ENCODE data around the gene WDR82.

DNA sequence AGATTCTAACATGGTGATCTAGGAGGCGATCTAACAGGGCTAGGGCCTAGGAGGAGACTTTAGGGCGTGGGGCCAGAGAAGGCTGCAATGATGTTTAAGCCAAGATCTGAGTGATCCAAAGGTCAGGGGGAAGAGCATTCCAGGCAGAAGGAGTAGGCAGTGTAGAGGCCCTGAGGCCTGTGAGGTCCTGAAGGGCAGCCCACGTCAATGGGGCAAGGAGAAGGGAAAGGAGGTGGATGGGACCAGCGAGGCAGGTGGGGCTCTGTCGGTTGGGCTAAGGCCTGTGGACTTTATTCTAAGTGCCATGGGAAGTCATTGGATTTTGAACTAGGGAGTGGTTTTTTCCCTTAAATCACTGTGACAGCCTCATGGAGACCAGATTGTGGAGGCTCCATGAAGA lies 27.5 kb upstream of the WDR82 start:
- TF ChIP-seq, protein P1, sequence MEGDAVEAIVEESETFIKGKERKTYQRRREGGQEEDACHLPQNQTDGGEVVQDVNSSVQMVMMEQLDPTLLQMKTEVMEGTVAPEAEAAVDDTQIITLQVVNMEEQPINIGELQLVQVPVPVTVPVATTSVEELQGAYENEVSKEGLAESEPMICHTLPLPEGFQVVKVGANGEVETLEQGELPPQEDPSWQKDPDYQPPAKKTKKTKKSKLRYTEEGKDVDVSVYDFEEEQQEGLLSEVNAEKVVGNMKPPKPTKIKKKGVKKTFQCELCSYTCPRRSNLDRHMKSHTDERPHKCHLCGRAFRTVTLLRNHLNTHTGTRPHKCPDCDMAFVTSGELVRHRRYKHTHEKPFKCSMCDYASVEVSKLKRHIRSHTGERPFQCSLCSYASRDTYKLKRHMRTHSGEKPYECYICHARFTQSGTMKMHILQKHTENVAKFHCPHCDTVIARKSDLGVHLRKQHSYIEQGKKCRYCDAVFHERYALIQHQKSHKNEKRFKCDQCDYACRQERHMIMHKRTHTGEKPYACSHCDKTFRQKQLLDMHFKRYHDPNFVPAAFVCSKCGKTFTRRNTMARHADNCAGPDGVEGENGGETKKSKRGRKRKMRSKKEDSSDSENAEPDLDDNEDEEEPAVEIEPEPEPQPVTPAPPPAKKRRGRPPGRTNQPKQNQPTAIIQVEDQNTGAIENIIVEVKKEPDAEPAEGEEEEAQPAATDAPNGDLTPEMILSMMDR (conservative IDR thresholded peaks at IDR 0.05; ENCODE audit: low read depth, low read length) = no peak
- TF ChIP-seq RAD21 (IDR thresholded peaks at IDR 0.05; ENCODE audit: low read length) = no peak

Data from IMR-90 (cell line).